ENCODE data around the gene CAPN5.

DNA sequence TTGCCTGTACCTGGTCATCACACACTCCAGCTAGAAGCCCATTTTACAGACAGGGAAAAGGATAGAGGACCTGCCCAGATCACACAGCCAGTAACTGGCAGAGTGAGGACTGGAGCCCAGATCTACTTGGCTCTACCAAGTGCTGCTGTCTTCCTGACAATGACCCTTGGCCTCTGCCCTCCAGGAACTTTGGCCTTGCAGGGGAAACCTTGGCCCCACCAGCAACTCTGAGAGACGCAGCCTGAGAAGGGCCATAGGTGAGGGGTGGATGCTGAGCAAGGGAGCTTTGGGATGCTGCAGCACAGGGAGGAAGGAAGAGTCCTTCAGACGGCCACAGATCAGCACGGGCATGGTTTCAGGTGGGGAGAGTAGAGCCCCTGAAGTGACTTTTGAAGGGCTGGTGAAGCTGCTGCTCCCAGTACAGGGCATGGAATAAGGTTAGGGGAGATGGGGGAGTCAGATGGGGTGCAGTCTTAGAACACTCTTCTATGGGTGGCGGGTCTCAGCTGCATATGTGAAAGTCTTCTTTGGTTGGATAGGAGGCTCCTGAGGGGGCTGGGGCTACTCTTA lies 2.0 kb upstream of the CAPN5 start:
- TF ChIP-seq, protein P1, sequence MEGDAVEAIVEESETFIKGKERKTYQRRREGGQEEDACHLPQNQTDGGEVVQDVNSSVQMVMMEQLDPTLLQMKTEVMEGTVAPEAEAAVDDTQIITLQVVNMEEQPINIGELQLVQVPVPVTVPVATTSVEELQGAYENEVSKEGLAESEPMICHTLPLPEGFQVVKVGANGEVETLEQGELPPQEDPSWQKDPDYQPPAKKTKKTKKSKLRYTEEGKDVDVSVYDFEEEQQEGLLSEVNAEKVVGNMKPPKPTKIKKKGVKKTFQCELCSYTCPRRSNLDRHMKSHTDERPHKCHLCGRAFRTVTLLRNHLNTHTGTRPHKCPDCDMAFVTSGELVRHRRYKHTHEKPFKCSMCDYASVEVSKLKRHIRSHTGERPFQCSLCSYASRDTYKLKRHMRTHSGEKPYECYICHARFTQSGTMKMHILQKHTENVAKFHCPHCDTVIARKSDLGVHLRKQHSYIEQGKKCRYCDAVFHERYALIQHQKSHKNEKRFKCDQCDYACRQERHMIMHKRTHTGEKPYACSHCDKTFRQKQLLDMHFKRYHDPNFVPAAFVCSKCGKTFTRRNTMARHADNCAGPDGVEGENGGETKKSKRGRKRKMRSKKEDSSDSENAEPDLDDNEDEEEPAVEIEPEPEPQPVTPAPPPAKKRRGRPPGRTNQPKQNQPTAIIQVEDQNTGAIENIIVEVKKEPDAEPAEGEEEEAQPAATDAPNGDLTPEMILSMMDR (IDR thresholded peaks at IDR 0.05; ENCODE audit: low read depth, low read length, poor library complexity, severe bottlenecking) = no peak
- no peak for TF ChIP-seq EZH2phosphoT487 (IDR thresholded peaks at IDR 0.05; ENCODE audit: borderline replicate concordance, low read length)
